Adipocyte (in vitro differentiated cells): ENCODE results near the gene MRPS25.

Source experiments
- DNase-seq: peaks from one replicate; pipeline ENCODE4 v3.0.0-alpha.2; 2015; ENCODE audit warnings: low read depth
- H3K27me3 ChIP-seq: replicated peaks from 2 replicates; pipeline ENCODE4 v1.7.0; 2013; ENCODE audit warnings: mild to moderate bottlenecking, low read length, moderate library complexity; ENCODE audit not compliant: control insufficient read depth, insufficient read depth
- H3K36me3 ChIP-seq: 2 replicates; pipeline ENCODE4 v1.7.0; 2013; ENCODE audit warnings: low read length, mild to moderate bottlenecking, moderate library complexity; ENCODE audit not compliant: control insufficient read depth, insufficient read depth, severe bottlenecking
- H3K4me1 ChIP-seq: 2 replicates; pipeline ENCODE4 v1.7.0; 2013; ENCODE audit warnings: mild to moderate bottlenecking, low read length, moderate library complexity; ENCODE audit not compliant: control insufficient read depth, insufficient read depth
- H3K4me3 ChIP-seq: 2 replicates; pipeline ENCODE4 v1.7.0; 2013; ENCODE audit warnings: mild to moderate bottlenecking, low read length, moderate library complexity
- H3K9ac ChIP-seq: 2 replicates; pipeline ENCODE4 v1.7.0; 2013; ENCODE audit warnings: mild to moderate bottlenecking, low read length, moderate library complexity
- H3K9me3 ChIP-seq: 2 replicates; pipeline ENCODE4 v1.7.0; 2013; ENCODE audit warnings: mild to moderate bottlenecking, low read length, moderate library complexity; ENCODE audit not compliant: control insufficient read depth

Gene MRPS25

DNA sequence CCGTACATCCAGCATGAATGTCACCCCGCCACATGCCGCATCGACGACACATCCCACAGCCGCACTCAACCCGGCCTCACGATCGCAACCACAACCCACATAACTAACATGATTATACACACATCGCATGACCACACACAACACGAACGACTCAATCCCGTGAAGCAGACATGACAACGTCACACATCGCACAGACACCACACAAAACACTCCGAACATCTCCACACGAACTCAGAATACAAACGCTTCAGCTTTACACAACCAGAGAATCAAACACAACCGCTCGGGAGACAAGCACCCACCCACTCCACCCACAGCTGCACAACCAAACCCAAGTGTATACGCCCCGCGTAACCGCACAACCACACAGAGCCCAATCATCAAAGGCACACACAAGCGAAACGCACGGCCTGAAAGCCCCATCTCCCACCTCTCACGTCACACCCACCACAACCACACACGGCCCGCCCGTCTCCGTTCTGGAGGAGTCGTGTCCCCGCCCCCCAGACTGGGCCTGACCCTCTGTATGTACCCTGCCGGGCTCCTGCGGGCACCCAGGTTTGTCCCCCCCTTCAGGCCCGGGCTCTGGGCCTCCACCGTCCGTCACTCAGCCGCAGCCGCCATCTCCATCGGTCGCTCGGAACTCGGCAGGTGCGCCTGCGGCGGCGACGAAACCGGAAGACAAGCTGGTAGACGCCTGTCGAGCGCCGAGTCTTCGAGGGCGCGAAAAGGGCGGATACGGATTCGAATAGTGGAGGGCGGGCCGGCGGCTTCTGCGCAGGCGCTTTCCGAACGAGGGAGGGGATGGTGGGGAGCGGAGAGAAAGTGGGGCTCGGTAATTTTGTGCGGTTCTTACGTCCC, 33.6 kb upstream of the MRPS25 start, which contains the start of gene RBSN:
RBSN (minus strand) TSS at position 646 of the 861 bp plus-strand sequence. CDS start 3,028 bp downstream, outside the sequence.
- Histone ChIP-seq H3K4me1 (peaks cover 28% of the 10 kb centered on the region), H3K27me3 (no peaks in the 10 kb centered on the region), H3K4me3 (peak within 1 kb of the TSS; percentile 84)

DNA sequence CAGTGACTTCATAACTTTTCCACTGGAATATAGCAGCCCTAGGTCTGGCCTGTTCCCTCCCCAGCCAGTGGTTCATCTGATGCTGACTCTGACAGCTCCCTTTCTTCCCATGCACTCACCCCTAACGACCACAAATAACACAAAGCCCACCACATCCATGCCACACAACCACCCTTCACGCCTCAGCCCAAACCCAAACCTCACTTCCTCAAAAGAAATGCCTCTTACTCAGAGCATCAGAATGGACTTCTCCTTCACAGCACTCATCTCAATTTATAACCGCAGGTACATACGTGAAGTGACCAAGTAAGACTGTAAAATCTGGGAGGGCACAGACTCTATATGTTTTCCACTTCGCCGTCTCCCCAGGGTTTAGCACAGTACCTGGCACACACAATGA, 32.8 kb upstream of the MRPS25 start:
- peak overlapping the region; percentile 90 for H3K9ac ChIP-seq
- peak; percentile 20 for DNase-seq
- H3K4me1 ChIP-seq = peaks cover 31% of the 10 kb centered on the region
- H3K27me3 ChIP-seq = no peaks in the 10 kb centered on the region
- H3K9me3 ChIP-seq = no peaks in the 10 kb centered on the region
- peak overlapping the region; percentile 84 for H3K4me3 ChIP-seq
- H3K36me3 ChIP-seq = peaks cover 19% of the 10 kb centered on the region

More for the DNA sequence above, 33.6 kb upstream of the MRPS25 start, which contains the start of gene RBSN:
- DNase-seq = peak; percentile 99
- H3K9me3 ChIP-seq = no peaks in the 10 kb centered on the region
- peak within 1 kb of the TSS; percentile 90 for H3K9ac ChIP-seq
- peaks cover 19% of the 10 kb centered on the region for H3K36me3 ChIP-seq

DNA sequence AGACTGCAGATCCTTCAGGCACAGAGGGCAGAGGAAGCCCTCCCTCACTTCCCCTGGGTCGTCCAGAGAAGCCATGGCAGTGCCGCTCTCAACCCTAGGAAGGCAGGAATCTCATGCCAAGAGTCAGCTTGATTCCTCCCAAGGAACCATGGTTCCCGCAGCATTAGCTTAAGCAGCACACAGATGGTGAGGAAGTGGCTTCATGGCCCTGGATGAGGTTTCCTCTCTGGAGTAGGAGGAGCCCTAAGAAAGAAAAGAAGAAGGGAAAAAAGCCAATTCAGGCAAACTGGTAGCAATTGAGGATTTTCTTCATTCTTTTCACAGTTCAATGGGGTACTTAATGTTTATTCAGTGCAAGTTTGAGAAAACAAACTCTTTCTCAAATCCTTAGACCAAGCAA, 30.9 kb upstream of the MRPS25 start:
- no peaks in the 10 kb centered on the region for H3K9me3 ChIP-seq
- peaks cover 24% of the 10 kb centered on the region for H3K36me3 ChIP-seq
- no peak overlapping the region for H3K9ac ChIP-seq
- peaks cover 31% of the 10 kb centered on the region for H3K4me1 ChIP-seq
- no peaks in the 10 kb centered on the region for H3K27me3 ChIP-seq
- no peak overlapping the region for H3K4me3 ChIP-seq
- DNase-seq = no peak

DNA sequence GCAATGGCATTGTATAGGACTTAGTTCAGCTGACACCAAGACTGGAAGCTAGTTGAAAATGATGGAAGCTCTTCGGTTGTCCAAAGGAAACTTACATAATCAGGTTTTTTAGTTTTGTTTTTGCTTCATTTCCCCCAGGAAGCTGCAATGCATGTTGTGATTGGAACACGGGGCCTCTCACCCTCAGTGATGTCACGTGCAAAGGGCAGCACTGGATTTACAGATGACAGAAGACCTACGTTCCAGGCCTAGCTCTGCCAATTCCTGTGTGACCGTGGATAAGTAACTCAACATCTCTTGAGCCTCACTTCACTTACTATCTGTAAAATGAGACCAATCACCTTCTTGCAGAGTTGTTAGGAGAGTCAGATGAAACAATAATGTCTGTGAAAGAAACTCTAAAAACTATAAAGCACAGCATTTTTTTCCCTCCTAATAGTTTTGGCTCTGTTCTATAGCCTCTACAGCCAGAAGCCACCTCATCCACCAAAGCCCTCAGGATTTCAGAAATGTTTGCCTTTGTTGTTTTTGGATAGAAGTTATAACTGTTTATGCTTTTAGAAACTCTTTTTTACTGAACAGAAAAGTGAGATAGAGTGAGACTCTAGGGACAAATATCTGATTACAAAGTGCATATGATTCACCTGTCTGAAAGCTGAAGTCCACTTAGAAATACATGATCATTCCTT, 29.2 kb upstream of the MRPS25 start:
- DNase-seq = peak; percentile 15
- Histone ChIP-seq H3K36me3 (peaks cover 32% of the 10 kb centered on the region), H3K4me1 (peaks cover 26% of the 10 kb centered on the region), H3K9me3 (no peaks in the 10 kb centered on the region), H3K9ac (peak overlapping the region; percentile 4), H3K4me3 (peak overlapping the region; percentile 16), H3K27me3 (no peaks in the 10 kb centered on the region)

DNA sequence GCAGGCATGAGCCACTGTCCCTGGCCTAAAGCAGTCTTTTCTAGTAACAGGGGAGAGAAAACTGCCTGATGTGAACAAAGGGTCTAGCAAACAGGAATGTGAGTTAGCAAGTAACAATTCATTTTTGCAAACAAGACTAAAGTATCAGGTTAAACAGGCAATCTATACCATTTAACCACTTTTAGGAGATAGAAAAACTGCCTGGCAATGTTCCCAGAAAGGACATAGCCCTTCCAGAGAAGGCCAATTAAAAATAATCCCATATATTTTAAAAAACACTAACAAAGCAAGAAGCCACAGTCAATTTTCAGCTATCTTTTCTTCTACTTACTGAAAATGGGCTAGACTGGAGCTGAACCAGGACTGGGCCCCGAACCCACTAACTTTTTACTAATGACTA, 27.6 kb upstream of the MRPS25 start:
- peaks cover 44% of the 10 kb centered on the region for H3K36me3 ChIP-seq
- no peak overlapping the region for H3K9ac ChIP-seq
- peaks cover 19% of the 10 kb centered on the region for H3K4me1 ChIP-seq
- peak; percentile 27 for DNase-seq
- no peaks in the 10 kb centered on the region for H3K9me3 ChIP-seq
- H3K4me3 ChIP-seq = no peak overlapping the region
- no peaks in the 10 kb centered on the region for H3K27me3 ChIP-seq

DNA sequence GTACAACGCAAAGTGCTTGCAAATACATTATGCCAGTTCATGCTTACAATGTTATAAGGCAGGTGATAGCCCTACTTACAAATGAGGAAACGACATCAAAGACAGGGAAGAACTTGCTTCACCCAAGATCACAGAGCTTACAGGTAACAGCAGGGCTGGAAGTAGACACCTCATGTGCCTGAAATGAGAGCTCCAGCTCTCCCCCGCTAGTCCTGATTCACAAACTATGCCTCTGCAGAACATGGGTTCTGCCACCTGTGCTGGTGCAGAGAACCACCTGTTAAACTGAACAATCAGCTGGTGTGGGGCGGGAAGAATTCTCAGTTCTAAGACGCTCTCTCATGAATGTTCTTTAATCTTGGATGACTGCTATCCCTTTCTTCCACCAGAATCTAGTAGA, 26.5 kb upstream of the MRPS25 start:
- peaks cover 54% of the 10 kb centered on the region for H3K36me3 ChIP-seq
- H3K4me1 ChIP-seq = peaks cover 16% of the 10 kb centered on the region
- no peak overlapping the region for H3K9ac ChIP-seq
- H3K4me3 ChIP-seq = no peak overlapping the region
- no peaks in the 10 kb centered on the region for H3K27me3 ChIP-seq
- DNase-seq = no peak
- no peaks in the 10 kb centered on the region for H3K9me3 ChIP-seq

DNA sequence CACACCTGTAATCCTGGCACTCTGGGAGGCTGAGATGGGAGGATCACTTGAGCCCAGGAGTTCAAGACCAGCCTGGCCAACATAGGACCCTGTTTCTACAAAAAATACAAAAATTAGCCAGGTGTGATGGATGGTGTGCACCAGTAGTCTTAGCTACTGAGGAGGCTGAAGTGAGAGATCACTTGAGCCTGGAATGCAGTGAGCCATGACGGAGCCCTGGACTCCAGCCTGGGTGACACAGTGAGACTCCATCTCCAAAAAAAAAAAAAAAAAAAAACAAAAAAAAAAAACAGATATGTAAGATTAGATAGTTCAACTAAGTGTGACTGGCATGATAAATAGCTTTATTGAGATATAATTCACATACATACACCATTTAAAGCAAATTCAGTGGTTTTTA, 24.1 kb upstream of the MRPS25 start:
- Histone ChIP-seq H3K4me1 (peaks cover 7% of the 10 kb centered on the region), H3K36me3 (peaks cover 56% of the 10 kb centered on the region), H3K9me3 (no peaks in the 10 kb centered on the region), H3K9ac (no peak overlapping the region), H3K27me3 (no peaks in the 10 kb centered on the region), H3K4me3 (no peak overlapping the region)
- no peak for DNase-seq

DNA sequence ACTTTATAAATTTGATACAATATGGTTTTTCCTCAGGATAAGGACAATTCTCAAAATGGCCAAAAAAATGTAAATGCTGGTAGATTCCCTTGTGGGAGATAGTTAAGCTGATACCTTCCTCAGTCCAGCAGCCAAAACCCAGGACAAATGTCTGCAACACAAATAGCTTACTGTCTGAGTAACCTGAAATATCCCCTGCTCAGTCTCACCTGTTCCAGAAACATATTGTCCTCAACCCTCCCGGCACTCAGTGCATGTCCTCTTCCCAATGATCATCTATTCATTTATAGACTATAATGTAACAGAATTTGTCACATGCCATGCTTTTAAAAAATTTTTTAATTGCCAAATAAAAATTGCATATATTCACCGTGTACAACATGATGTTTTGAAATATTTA, 21.6 kb upstream of the MRPS25 start:
- peaks cover 75% of the 10 kb centered on the region for H3K36me3 ChIP-seq

DNA sequence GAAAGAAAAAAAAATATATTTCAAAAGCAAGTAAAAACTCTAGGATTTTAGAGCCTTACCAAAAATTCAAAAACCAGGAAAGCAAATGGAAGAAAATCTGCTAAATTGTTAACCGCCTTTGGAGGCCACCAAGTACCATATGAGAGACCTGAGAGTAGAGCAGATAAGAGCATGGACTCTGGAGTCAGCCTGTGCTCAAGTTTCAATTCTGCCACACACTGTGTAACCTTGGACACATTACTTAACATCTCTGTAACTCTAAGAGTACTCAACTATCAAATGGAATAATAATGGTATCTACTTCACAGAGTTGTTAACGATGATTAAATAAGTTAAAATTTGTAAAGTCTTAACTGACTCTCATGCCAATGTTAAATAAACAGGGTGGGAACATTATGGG, 21.1 kb upstream of the MRPS25 start:
- H3K27me3 ChIP-seq = no peaks in the 10 kb centered on the region
- no peak for DNase-seq
- no peak overlapping the region for H3K9ac ChIP-seq
- H3K36me3 ChIP-seq = peaks cover 75% of the 10 kb centered on the region
- H3K9me3 ChIP-seq = no peaks in the 10 kb centered on the region
- peaks cover 6% of the 10 kb centered on the region for H3K4me1 ChIP-seq
- no peak overlapping the region for H3K4me3 ChIP-seq

More for the DNA sequence above, 21.6 kb upstream of the MRPS25 start:
- Histone ChIP-seq H3K4me1 (peaks cover 6% of the 10 kb centered on the region), H3K27me3 (no peaks in the 10 kb centered on the region), H3K4me3 (no peak overlapping the region), H3K9ac (no peak overlapping the region), H3K9me3 (no peaks in the 10 kb centered on the region)
- no peak for DNase-seq

DNA sequence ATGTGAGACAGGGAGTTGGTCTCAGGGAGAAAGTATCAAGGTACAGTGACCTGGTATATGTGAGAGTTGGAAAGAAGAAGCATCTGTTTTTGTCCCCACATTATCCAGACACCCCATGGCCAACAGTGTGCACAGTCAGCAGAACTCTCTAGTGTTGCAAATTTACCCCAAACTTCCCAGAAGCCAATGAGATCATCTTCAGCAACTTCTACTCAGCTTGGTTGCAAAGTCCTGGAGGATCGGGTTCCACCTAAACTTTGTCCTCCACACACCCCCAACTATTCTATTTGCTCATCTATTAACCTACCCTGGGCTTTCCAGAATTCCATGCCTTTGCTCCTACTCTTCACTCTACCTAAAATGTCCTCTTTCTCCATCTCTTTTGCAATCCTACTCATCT, 18.1 kb upstream of the MRPS25 start:
- no peak for DNase-seq
- Histone ChIP-seq H3K4me1 (peaks cover 6% of the 10 kb centered on the region), H3K9me3 (no peaks in the 10 kb centered on the region), H3K27me3 (no peaks in the 10 kb centered on the region), H3K4me3 (no peak overlapping the region), H3K36me3 (peaks cover 85% of the 10 kb centered on the region), H3K9ac (no peak overlapping the region)

DNA sequence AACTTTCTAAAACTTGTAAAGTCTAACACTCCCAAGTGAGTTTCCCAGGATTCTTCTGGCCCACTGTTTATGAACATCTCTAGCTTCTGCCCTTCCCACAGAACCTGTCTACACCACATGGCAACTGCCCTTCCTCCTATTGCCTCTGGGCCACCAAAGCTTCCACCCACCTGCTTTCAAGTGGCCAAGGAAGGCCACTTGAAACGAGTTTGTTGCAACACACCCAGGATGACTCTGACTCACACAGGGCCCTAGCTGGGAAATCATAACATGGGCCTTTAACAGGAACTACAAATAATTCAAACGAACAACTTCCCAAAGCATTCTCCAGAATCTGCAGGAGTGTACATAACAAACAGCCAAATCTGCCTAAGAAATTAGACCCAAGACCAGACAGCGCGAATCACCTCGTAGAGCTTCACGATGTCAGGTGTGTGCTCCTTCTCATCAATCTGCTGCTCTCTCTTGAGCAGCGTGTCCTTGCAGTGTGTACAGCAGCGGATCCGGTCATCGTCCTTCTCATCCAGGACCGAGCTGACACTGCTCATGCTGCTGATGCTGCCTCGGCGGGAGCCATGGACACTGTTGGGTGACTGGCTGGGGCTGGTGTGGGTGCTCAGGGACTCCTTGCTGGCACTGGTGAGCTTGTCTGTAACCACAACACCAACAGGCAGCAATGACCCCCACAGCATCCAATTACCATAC, 17.0 kb upstream of the MRPS25 start:
- Histone ChIP-seq H3K36me3 (peaks cover 87% of the 10 kb centered on the region), H3K9me3 (no peaks in the 10 kb centered on the region), H3K4me1 (peaks cover 6% of the 10 kb centered on the region), H3K4me3 (no peak overlapping the region), H3K9ac (no peak overlapping the region), H3K27me3 (no peaks in the 10 kb centered on the region)
- peak; percentile 50 for DNase-seq
